GM18499 (cell line): ENCODE data around the gene GPNMB.

Source experiments
- ATAC-seq: cut with Tn5 transposase; IDR thresholded peaks from one replicate; pipeline ENCODE4 v1.9.1; 2021; ENCODE audit warnings: moderate number of reproducible peaks; ENCODE audit not compliant: insufficient read depth, unreplicated experiment

The GPNMB gene

GRCh38 chr7:23226844-23227450, 19.6 kb upstream of the GPNMB start:
- no peak for ATAC-seq

GRCh38 chr7:23228412-23228811, 18.2 kb upstream of the GPNMB start:
- ATAC-seq: no peak

GRCh38 chr7:23230641-23231101, 15.9 kb upstream of the GPNMB start:
- ATAC-seq: no peak

- no peak for ATAC-seq
These were observed 13.6 kb upstream of the GPNMB start for GRCh38 chr7:23232966-23233365.

GRCh38 chr7:23234569-23235296, 11.8 kb upstream of the GPNMB start:
- peak; percentile 70 for ATAC-seq

GRCh38 chr7:23235813-23236221, 10.8 kb upstream of the GPNMB start:
- ATAC-seq: no peak

- no peak for ATAC-seq
These were observed 9.6 kb upstream of the GPNMB start for GRCh38 chr7:23237000-23237399.

GRCh38 chr7:23238983-23239652, 7.5 kb upstream of the GPNMB start:
- ATAC-seq: no peak

- ATAC-seq: no peak
These were observed 6.9 kb upstream of the GPNMB start for GRCh38 chr7:23239698-23240097.

GRCh38 chr7:23242321-23242720, 4.3 kb upstream of the GPNMB start:
- ATAC-seq: no peak

GRCh38 chr7:23242935-23243334, 3.6 kb upstream of the GPNMB start:
- no peak for ATAC-seq

- ATAC-seq: no peak
These were observed 549 bp downstream of the GPNMB start for GRCh38 chr7:23247046-23247602.

GRCh38 chr7:23247603-23248335, 1.2 kb downstream of the GPNMB start:
- ATAC-seq: no peak

GRCh38 chr7:23249486-23249885, 2.9 kb downstream of the GPNMB start:
- ATAC-seq: no peak

GRCh38 chr7:23254051-23254681, 7.6 kb downstream of the GPNMB start:
- no peak for ATAC-seq

- no peak for ATAC-seq
These were observed 10.2 kb downstream of the GPNMB start for GRCh38 chr7:23256731-23257130.

- ATAC-seq: no peak
These were observed 13.8 kb downstream of the GPNMB start for GRCh38 chr7:23260371-23260770.

GRCh38 chr7:23261843-23262452, 15.4 kb downstream of the GPNMB start:
- no peak for ATAC-seq

GRCh38 chr7:23264916-23265458, 18.4 kb downstream of the GPNMB start:
- no peak for ATAC-seq
